MV-4-11 (cell line): Measurements from ENCODE around the gene BRCA1.
"Not testable (repeated sequence)": the region's sequence is repeated elsewhere in the genome, so short reads cannot be mapped to it uniquely, and the experiment has no call there.

ENCODE experiments used
- DNase-seq: peaks from one replicate; lab custom pipeline; 2025; lab: John Stamatoyannopoulos, UW

Gene BRCA1

GRCh38 chr17:43125133-43125966 is at the start of gene BRCA1:
Gene BRCA1, minus strand, starts transcription at chr17:43125364. Its CDS starts 1,268 bp downstream, at chr17:43124096.
- DNase-seq = peak; percentile 100

GRCh38 chr17:43171586-43172487 is 46.7 kb upstream of the BRCA1 start:
- peak; percentile 98 for DNase-seq

DNA sequence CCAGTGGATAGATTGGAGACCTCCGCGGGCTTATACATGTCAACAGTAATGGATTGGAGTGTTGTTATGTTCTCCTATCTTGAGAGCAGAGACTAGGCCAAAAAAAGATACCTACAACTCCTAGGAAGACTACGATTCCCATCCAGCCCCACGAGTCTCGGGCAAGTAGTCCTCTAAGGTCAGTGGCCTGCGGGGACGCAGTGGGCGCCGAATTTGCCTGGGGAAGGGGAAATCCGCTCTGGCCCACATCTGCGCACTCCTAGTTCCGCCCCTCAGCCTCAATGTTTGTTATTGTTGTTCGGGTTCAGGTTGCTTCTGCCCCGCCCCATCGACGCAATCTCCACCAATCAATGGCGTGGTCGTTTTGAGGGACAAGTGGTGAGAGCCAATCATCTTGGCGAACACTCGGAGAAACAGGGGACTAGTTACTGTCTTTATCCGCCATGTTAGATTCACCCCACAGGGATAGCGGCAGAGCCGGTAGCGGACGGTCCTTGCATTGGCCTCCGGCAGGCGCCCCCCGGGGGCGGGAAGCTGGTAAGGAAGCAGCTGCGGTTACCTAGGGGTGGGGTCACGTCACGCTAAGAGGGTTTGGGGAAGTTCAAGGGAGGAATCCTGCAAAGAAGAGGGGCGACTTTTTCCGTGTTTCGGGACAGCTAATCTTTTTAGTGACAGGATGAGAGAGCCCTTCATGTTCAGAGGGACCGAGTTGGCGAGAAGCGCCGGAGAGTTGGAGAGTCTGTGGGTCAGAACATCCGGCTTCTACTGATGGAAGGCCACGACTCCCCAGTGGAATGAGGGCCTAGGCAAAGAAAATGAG is 45.8 kb upstream of the BRCA1 start, which contains the start of gene NBR1:
Gene NBR1 (plus strand): TSS at position 449 of the 820 bp plus-strand sequence. CDS start 4,586 bp downstream, outside the sequence.
- peak; percentile 98 for DNase-seq

- peak; percentile 96 for DNase-seq
Observed at GRCh38 chr17:43170140-43170765, 45.1 kb upstream of the BRCA1 start.

- DNase-seq = peak; percentile 23
Observed at GRCh38 chr17:43169561-43170139, 44.5 kb upstream of the BRCA1 start.

GRCh38 chr17:43165971-43166370 is 40.8 kb upstream of the BRCA1 start:
- not testable (repeated sequence) for DNase-seq

DNA sequence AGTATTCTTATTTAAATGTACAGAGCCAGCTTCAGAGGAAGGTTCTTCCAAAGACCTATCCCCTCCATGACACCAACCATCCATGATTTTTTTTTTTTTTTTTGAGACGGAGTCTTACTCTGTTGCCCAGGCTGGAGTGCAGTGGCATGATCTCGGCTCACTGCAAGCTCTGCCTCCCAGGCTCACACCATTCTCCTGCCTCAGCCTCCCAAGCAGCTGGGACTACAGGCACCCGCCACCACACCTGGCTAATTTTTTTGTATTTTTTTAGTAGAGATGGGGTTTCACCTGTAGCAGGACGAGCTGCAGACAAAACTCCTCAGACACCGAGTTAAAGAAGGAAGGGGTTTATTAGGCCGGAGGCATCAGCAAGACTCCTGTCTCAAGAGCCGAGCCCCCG is 34.8 kb upstream of the BRCA1 start:
- not testable (repeated sequence) for DNase-seq

- DNase-seq = not testable (repeated sequence)
Observed at GRCh38 chr17:43159232-43159631, 34.1 kb upstream of the BRCA1 start.

DNA sequence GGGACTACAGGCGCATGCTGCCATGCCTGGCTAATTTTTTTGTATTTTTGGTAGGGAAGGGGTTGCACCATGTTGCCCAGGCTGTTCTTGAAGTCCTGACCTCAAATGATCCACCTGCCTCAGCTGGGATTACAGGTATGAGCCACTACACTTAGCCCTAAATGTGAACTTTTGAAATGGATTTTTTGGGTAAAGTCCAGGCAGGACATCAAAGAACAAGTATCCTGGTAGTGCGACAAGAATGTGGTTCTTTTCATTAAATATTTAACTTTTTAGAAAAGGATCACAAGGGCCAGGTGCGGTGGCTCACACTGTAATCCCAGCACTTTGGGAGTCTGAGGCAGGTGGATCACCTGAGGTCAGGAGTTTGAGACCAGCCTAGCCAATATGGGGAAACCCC is 30.5 kb upstream of the BRCA1 start:
- no peak for DNase-seq

GRCh38 chr17:43153197-43153835 is 28.2 kb upstream of the BRCA1 start:
- DNase-seq = not testable (repeated sequence)

GRCh38 chr17:43151880-43152456 is 26.8 kb upstream of the BRCA1 start:
- no peak for DNase-seq

DNA sequence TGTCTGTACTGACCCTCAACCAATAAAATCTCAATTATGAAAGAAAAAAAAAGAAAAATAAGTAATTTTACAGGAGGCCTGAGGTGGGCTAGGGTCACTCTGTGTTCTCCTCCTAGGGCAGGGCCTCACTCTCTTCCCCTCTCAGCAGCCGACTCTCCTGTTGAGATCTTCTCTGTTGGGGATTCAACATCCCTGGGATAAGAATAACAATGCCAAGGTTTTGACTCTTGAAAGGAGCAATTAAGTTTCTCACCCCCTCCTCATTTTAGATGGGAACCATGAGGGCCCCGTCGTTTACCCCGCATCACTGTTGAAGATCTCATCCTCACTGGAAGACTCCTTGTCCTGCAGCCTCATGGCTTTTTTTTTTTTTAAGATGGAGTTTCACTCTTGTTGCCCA is 21.5 kb upstream of the BRCA1 start:
- no peak for DNase-seq

GRCh38 chr17:43143201-43143600 is 18.0 kb upstream of the BRCA1 start:
- DNase-seq = no peak

DNA sequence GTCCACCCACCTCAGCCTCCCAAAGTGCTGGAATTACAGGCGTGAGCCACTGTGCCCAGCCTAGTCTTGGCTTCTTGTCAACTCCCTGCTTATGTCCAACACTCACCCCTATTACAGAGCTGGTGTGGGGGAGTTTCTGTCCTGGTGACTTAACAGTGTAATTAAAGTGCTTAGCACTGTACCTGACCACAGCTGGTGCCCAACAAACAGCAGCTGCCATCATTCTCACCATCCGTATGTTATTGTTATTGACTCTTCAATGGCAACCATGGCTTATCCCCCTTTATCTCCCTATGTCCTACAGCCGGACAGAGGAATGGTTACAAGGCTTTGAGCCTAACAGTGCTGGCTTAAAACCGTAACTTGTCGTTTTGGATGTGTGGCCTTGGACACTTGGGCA is 17.0 kb upstream of the BRCA1 start:
- DNase-seq = no peak

- peak; percentile 83 for DNase-seq
Observed at GRCh38 chr17:43140396-43141332, 15.5 kb upstream of the BRCA1 start.

DNA sequence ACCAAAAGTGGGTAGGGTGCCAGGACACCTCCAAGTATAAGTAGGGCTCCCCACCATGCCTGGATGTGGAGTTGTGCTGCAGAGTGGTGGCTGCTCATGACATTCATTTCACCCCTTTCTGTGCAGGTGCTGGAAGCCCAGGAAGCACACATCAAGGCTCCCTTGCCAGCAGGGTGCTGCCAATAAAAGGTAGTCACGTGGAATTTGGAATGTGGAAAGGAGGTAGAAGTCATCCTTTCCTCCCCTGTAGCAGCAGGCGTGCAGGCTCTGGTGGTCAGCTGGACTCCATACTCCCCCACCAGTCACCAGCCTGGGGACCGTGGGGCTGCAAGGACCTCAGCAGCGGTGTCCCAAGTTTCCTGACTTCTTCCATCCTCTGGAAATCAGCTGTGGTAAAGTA is 13.4 kb upstream of the BRCA1 start:
- DNase-seq = not testable (repeated sequence)

GRCh38 chr17:43136574-43136973 is 11.4 kb upstream of the BRCA1 start:
- DNase-seq = not testable (repeated sequence)

- DNase-seq = no peak
Observed at GRCh38 chr17:43135454-43135819, 10.3 kb upstream of the BRCA1 start.
